ENCODE data around the gene TNFSF11.

TNFSF11 gene

GRCh38 chr13:42561752-42562467, 12.0 kb upstream of the TNFSF11 start:
- Histone ChIP-seq H3K9me2 (replicated peaks; ENCODE audit: control insufficient read depth, low read length) (no peaks in the 10 kb centered on the region), H3K4me2 (ENCODE audit: low read length) (no peak overlapping the region), H4K20me1 (ENCODE audit: control insufficient read depth, insufficient read depth, low read depth, low read length) (no peaks in the 10 kb centered on the region), H3K4me1 (ENCODE audit: control insufficient read depth, low read length) (no peaks in the 10 kb centered on the region), H3K27ac (ENCODE audit: low read depth, low read length) (no peak overlapping the region), H3K79me2 (ENCODE audit: control insufficient read depth, low read length) (no peaks in the 10 kb centered on the region), H3K4me3 (ENCODE audit: low read length) (no peak overlapping the region), H3K36me3 (ENCODE audit: control insufficient read depth, low read length) (no peaks in the 10 kb centered on the region), H3K27me3 (ENCODE audit: control insufficient read depth, low read length) (no peaks in the 10 kb centered on the region), H3K9me3 (ENCODE audit: control insufficient read depth, insufficient read depth, low read length) (no peaks in the 10 kb centered on the region), H3F3A (ENCODE audit: control insufficient read depth, insufficient read depth) (no peaks in the 10 kb centered on the region)
- TF ChIP-seq CTCF (IDR thresholded peaks at IDR 0.05; ENCODE audit: low read depth, low read length, poor library complexity, severe bottlenecking) (no peak), EZH2phosphoT487 (IDR thresholded peaks at IDR 0.05; ENCODE audit: borderline replicate concordance, low read length) (no peak)

- H3K27me3 ChIP-seq (ENCODE audit: control insufficient read depth, low read length), result no peaks in the 10 kb centered on the region
- H3K27ac ChIP-seq (ENCODE audit: low read depth, low read length), result no peak overlapping the region
- no peaks in the 10 kb centered on the region for H3K79me2 ChIP-seq (ENCODE audit: control insufficient read depth, low read length)
- H3K4me3 ChIP-seq (ENCODE audit: low read length), result no peak overlapping the region
- H3K36me3 ChIP-seq (ENCODE audit: control insufficient read depth, low read length), result no peaks in the 10 kb centered on the region
- no peaks in the 10 kb centered on the region for H3K9me2 ChIP-seq (replicated peaks; ENCODE audit: control insufficient read depth, low read length)
- no peaks in the 10 kb centered on the region for H4K20me1 ChIP-seq (ENCODE audit: control insufficient read depth, insufficient read depth, low read depth, low read length)
- no peaks in the 10 kb centered on the region for H3F3A ChIP-seq (ENCODE audit: control insufficient read depth, insufficient read depth)
- H3K9me3 ChIP-seq (ENCODE audit: control insufficient read depth, insufficient read depth, low read length), result no peaks in the 10 kb centered on the region
- no peak overlapping the region for H3K4me2 ChIP-seq (ENCODE audit: low read length)
- H3K4me1 ChIP-seq (ENCODE audit: control insufficient read depth, low read length), result no peaks in the 10 kb centered on the region
- TF ChIP-seq EZH2phosphoT487 (IDR thresholded peaks at IDR 0.05; ENCODE audit: borderline replicate concordance, low read length) (no peak), CTCF (IDR thresholded peaks at IDR 0.05; ENCODE audit: low read depth, low read length, poor library complexity, severe bottlenecking) (no peak)
Observed at GRCh38 chr13:42567906-42568305, 6.0 kb upstream of the TNFSF11 start.

DNA sequence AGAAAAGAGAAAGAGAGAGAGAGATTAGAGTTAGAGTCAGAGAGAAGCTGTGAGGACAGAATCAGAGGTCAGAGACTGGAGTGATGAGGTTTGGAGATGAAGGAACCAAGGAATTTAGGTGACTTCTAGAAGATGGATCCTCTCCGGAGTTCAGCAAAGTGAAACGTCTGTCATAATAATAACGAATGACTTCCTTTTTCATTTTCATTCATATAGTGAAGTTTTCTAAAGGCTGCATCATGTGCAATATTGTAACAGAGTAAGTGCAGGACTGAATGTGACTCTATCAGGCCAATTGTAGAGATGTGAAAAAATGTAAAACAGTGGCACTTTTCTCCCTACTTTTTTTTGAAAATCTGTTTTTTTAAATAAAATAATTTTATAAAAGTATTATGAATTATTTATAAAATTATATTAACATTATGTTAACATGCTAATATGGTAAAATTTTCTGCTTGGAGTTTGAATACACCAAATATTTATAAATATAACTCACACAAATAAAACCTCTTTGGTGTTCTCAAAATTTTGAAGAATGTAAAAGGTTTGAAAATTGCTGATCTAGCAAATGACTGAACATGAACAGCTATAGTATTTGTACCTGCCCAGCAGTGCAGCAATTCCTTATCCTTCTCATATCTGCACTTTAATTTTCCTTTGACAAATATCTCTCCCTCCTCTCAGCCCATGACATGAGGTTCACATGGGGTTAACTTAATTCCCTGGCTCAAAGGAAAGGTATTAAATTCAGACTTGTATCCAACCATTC, 4.2 kb upstream of the TNFSF11 start:
- Histone ChIP-seq H4K20me1 (ENCODE audit: control insufficient read depth, insufficient read depth, low read depth, low read length) (no peaks in the 10 kb centered on the region), H3K79me2 (ENCODE audit: control insufficient read depth, low read length) (no peaks in the 10 kb centered on the region), H3K36me3 (ENCODE audit: control insufficient read depth, low read length) (no peaks in the 10 kb centered on the region), H3K4me3 (ENCODE audit: low read length) (no peak overlapping the region), H3F3A (ENCODE audit: control insufficient read depth, insufficient read depth) (no peaks in the 10 kb centered on the region), H3K4me1 (ENCODE audit: control insufficient read depth, low read length) (no peaks in the 10 kb centered on the region), H3K27me3 (ENCODE audit: control insufficient read depth, low read length) (no peaks in the 10 kb centered on the region), H3K4me2 (ENCODE audit: low read length) (no peak overlapping the region), H3K9me2 (replicated peaks; ENCODE audit: control insufficient read depth, low read length) (no peaks in the 10 kb centered on the region), H3K9me3 (ENCODE audit: control insufficient read depth, insufficient read depth, low read length) (no peaks in the 10 kb centered on the region; the same call in 1 of the 2 replicates), H3K27ac (ENCODE audit: low read depth, low read length) (no peak overlapping the region)
- TF ChIP-seq EZH2phosphoT487 (IDR thresholded peaks at IDR 0.05; ENCODE audit: borderline replicate concordance, low read length) (no peak), CTCF (IDR thresholded peaks at IDR 0.05; ENCODE audit: low read depth, low read length, poor library complexity, severe bottlenecking) (no peak)

Data from DOHH2 (cell line).